Hepatocyte (in vitro differentiated cells): Measurements from ENCODE around the gene SLC9A7.

Experiments used
- CTCF ChIP-seq: fragments of 200-600 bp; sonication (generic); IDR thresholded peaks from 2 replicates; pipeline ENCODE4 v1.5.1; 2016; ENCODE audit warnings: antibody characterized with exemption, mild to moderate bottlenecking; ENCODE audit not compliant: poor library complexity
- EZH2 ChIP-seq: fragments of 200-600 bp; sonication (generic); IDR thresholded peaks from 2 replicates; pipeline ENCODE4 v1.6.1; 2016; ENCODE audit warnings: antibody characterized with exemption, mild to moderate bottlenecking, borderline replicate concordance
- EZH2phosphoT487 ChIP-seq: fragments of 200-600 bp; sonication (generic); IDR thresholded peaks from one replicate; pipeline ENCODE4 v1.6.1; 2018; ENCODE audit warnings: antibody characterized with exemption, mild to moderate bottlenecking, low read depth, moderate library complexity; ENCODE audit not compliant: unreplicated experiment, severe bottlenecking

- TF ChIP-seq CTCF (no peak), EZH2phosphoT487 (no peak), EZH2 (no peak)
Measured at GRCh38 chrX:46737462-46737861, 21.5 kb downstream of the SLC9A7 start.
